Measurements from ENCODE around the gene TTLL5. TPM values are rescaled to one million over a fixed set of nuclear protein-coding genes. Genes with fewer than 3 reads are reported as not detected.

Gene TTLL5
- total and polyA plus RNA-seq, 10 of the 15 experiments (the other 5 are each of a cell fraction or from before 2014, with no cell fraction given) = 3.2 to 25.9 (median 13.8) TPM

DNA sequence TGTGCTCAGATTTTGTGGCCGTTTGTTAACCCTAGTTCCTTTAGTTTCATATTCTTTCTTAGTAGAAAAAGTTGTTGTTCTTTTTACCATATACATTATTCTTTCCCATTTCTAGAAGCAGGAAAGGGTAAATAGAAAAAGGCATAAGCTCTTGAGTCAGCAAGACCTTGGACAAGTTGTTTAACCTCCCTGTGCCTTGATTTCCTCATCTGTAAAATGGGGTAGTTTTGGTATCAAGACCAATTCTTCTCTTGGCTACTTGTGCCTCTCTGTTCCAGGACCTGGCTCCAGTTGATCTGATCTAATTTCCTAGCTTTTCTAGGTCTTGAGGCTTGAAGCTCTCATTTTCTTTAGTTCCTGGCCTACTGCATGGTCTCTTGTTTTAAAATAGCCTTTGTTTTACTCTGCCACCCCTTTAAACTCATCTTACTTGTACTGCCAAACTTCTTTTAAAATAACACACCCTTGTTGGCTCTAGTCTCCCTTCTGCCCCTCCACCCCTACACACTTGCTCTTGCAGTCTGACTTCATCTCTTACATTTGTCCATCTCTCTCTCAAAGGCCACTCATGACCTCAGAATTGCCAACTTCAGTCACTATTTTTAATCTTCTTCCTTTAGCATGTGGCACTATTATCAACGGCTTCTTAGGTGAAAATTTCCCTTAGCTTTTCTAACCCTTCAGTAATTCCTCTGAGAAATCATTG is 143.7 kb downstream of the TTLL5 start:
- no peak overlapping the region for H2AFZ ChIP-seq (ENCODE audit: control insufficient read depth, low read depth, low read length)
- DNase-seq (ENCODE audit: low read depth, low spot score) (no peak), FAIRE-seq (no peak), ATAC-seq (no peak)
- no peaks in the 10 kb centered on the region; the same call in 2 of the 3 replicates for H3K9me3 ChIP-seq (replicated peaks; ENCODE audit: control insufficient read depth, insufficient read depth, low read length)
- 96% methylated on average over 2 of the region's 2 CpGs for WGBS (ENCODE audit: insufficient coverage, insufficient replicate concordance, low lambda C conversion rate, missing lambda C conversion rate)
- BruUV-seq (replicated peaks) = no TSS peak
- H4K20me1 ChIP-seq (ENCODE audit: control insufficient read depth, insufficient read depth) = no peaks in the 10 kb centered on the region
- no peaks in the 10 kb centered on the region; a peak in 1 of 4 replicates for H3K36me3 ChIP-seq (ENCODE audit: control insufficient read depth in 2 of 2, insufficient read depth in 2 of 2, low read length in 1 of 2)
- no peak overlapping the region for H3K4me3 ChIP-seq
- no peaks in the 10 kb centered on the region for H3K27me3 ChIP-seq (replicated peaks in 1 of 2; ENCODE audit: control insufficient read depth in 2 of 2, insufficient read depth in 2 of 2, low read length in 1 of 2)
- H3K79me2 ChIP-seq (ENCODE audit: control insufficient read depth, insufficient read depth, low read length) = no peaks in the 10 kb centered on the region
- ChIA-PET POLR2A (no interaction called here), SMC1A (ENCODE audit: uncharacterized antibody, unreplicated experiment) (no interaction called here), CTCF (interaction anchor here (1.2 to 1.4 kb wide), 2 partner anchors 9 to 29 kb away, joined by 3 to 6 read pairs; no protein-coding TSS in a partner anchor), RAD21 (ENCODE audit: unreplicated experiment) (no interaction called here)
- no peak overlapping the region for H3K9ac ChIP-seq (ENCODE audit: control insufficient read depth, insufficient read depth, low read length)
- H3K27ac ChIP-seq (ENCODE audit: control insufficient read depth, insufficient read depth) = no peak overlapping the region
- no peaks in the 10 kb centered on the region for H3K4me1 ChIP-seq (ENCODE audit: control insufficient read depth, insufficient read depth, low read length)
- intact Hi-C loops (cut with micrococcal nuclease; ENCODE audit: unreplicated experiment) (loop anchor here (5.0 kb wide), 1 partner anchor 178 kb away; the partner anchor contains the start of gene TGFB3), in situ Hi-C loops (cut with MboI) (no loop called here)
- no peak overlapping the region for H3K4me2 ChIP-seq (ENCODE audit: control insufficient read depth, insufficient read depth)
- TF ChIP-seq FOS (IDR thresholded peaks at IDR 0.05; ENCODE audit: borderline replicate concordance, extremely low read depth, insufficient read length) (no peak), BRCA1 (IDR thresholded peaks at IDR 0.05; ENCODE audit: low read depth, low read length) (no peak), SUZ12 (IDR thresholded peaks at IDR 0.05; ENCODE audit: unreplicated experiment) (no peak), SIN3A (IDR thresholded peaks at IDR 0.05; ENCODE audit: low read depth, low read length) (no peak), MLLT1 (IDR thresholded peaks at IDR 0.05) (no peak)

GRCh38 chr14:75805646-75806045 is 144.6 kb downstream of the TTLL5 start:
- no peak for DNase-seq (ENCODE audit: low read depth, low spot score)
- Histone ChIP-seq H3K27ac (ENCODE audit: control insufficient read depth, insufficient read depth) (no peak overlapping the region), H3K4me2 (ENCODE audit: control insufficient read depth, insufficient read depth) (no peak overlapping the region), H3K4me3 (no peak overlapping the region), H4K20me1 (ENCODE audit: control insufficient read depth, insufficient read depth) (no peaks in the 10 kb centered on the region), H3K9me3 (replicated peaks; ENCODE audit: control insufficient read depth, insufficient read depth, low read length) (no peaks in the 10 kb centered on the region), H3K9ac (ENCODE audit: control insufficient read depth, insufficient read depth, low read length) (no peak overlapping the region), H3K79me2 (ENCODE audit: control insufficient read depth, insufficient read depth, low read length) (no peaks in the 10 kb centered on the region), H3K4me1 (ENCODE audit: control insufficient read depth, insufficient read depth, low read length) (no peaks in the 10 kb centered on the region), H3K27me3 (replicated peaks in 1 of 2; ENCODE audit: control insufficient read depth in 2 of 2, insufficient read depth in 2 of 2, low read length in 1 of 2) (no peaks in the 10 kb centered on the region), H2AFZ (ENCODE audit: control insufficient read depth, low read depth, low read length) (no peak overlapping the region), H3K36me3 (ENCODE audit: control insufficient read depth in 2 of 2, insufficient read depth in 2 of 2, low read length in 1 of 2) (no peaks in the 10 kb centered on the region; a peak in 1 of 4 replicates)
- ChIA-PET RAD21 (ENCODE audit: unreplicated experiment) (no interaction called here), SMC1A (ENCODE audit: uncharacterized antibody, unreplicated experiment) (interaction anchor here (0.6 kb wide), 1 partner anchor 180 kb away, joined by 4 read pairs; no protein-coding TSS in a partner anchor), CTCF (no interaction called here), POLR2A (interaction anchor here (0.7 kb wide), 1 partner anchor 117 kb away, joined by 4 read pairs; no protein-coding TSS in a partner anchor)
- in situ Hi-C loops (cut with MboI) (no loop called here), intact Hi-C loops (cut with micrococcal nuclease; ENCODE audit: unreplicated experiment) (loop anchor here (5.0 kb wide), 1 partner anchor 177 kb away; the partner anchor contains the start of gene TGFB3)
- FAIRE-seq = no peak
- no peak for ATAC-seq
- BruUV-seq (replicated peaks) = no TSS peak
- TF ChIP-seq, protein P1, sequence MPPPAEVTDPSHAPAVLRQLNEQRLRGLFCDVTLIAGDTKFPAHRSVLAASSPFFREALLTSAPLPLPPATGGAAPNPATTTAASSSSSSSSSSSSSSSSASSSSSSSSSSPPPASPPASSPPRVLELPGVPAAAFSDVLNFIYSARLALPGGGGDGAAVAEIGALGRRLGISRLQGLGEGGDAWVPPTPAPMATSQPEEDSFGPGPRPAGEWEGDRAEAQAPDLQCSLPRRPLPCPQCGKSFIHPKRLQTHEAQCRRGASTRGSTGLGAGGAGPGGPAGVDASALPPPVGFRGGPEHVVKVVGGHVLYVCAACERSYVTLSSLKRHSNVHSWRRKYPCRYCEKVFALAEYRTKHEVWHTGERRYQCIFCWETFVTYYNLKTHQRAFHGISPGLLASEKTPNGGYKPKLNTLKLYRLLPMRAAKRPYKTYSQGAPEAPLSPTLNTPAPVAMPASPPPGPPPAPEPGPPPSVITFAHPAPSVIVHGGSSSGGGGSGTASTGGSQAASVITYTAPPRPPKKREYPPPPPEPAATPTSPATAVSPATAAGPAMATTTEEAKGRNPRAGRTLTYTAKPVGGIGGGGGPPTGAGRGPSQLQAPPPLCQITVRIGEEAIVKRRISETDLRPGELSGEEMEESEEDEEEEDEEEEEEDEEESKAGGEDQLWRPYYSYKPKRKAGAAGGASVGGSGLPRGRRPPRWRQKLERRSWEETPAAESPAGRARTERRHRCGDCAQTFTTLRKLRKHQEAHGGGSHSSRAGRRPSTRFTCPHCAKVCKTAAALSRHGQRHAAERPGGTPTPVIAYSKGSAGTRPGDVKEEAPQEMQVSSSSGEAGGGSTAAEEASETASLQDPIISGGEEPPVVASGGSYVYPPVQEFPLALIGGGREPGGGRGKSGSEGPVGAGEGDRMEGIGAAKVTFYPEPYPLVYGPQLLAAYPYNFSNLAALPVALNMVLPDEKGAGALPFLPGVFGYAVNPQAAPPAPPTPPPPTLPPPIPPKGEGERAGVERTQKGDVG (CRISPR knock-in tag; IDR thresholded peaks at IDR 0.05) = no peak
- TF ChIP-seq SMAD5 (IDR thresholded peaks at IDR 0.05; ENCODE audit: low read depth) (no peak), ZNF217 (IDR thresholded peaks at IDR 0.05) (no peak), GABPA (IDR thresholded peaks at IDR 0.05; ENCODE audit: low read depth) (no peak), RELA (IDR thresholded peaks at IDR 0.05; ENCODE audit: borderline replicate concordance, partially characterized antibody) (no peak), MYC (IDR thresholded peaks at IDR 0.05; ENCODE audit: insufficient read depth, insufficient read length, insufficient replicate concordance, low read length, severe bottlenecking) (no peak), HDGF (IDR thresholded peaks at IDR 0.05) (no peak), ZBED1 (IDR thresholded peaks at IDR 0.05; ENCODE audit: borderline replicate concordance) (no peak), HCFC1 (IDR thresholded peaks at IDR 0.05; ENCODE audit: low read length) (no peak)
